Measurements from ENCODE around the gene ZNF480.

The ZNF480 gene

GRCh38 chr19:52331757-52332156 lies 34.8 kb downstream of the ZNF480 start:
- no peak for TF ChIP-seq CTCF (IDR thresholded peaks at IDR 0.05)

- TF ChIP-seq CTCF (IDR thresholded peaks at IDR 0.05) = no peak
Observed at GRCh38 chr19:52335768-52336116, 38.8 kb downstream of the ZNF480 start.

GRCh38 chr19:52336117-52336790 lies 39.3 kb downstream of the ZNF480 start, which contains the start of gene ZNF610:
ZNF610 (plus strand) TSS chr19:52336243; CDS start chr19:52349173, 12,930 bp downstream.
- TF ChIP-seq CTCF (IDR thresholded peaks at IDR 0.05) = no peak

GRCh38 chr19:52336791-52337381 lies 39.9 kb downstream of the ZNF480 start:
- TF ChIP-seq CTCF (IDR thresholded peaks at IDR 0.05) = no peak

- peak; percentile 54; the same call in 1 of the 2 replicates for TF ChIP-seq CTCF (IDR thresholded peaks at IDR 0.05)
Observed at GRCh38 chr19:52343548-52343947, 46.6 kb downstream of the ZNF480 start.

- TF ChIP-seq CTCF (IDR thresholded peaks at IDR 0.05) = no peak
Observed at GRCh38 chr19:52345162-52345561, 48.2 kb downstream of the ZNF480 start.

- TF ChIP-seq CTCF (IDR thresholded peaks at IDR 0.05) = no peak
Observed at GRCh38 chr19:52351512-52351911, 54.5 kb downstream of the ZNF480 start.
